HG02763 (cell line): ENCODE results near the gene WNK2.

Experiments used
- ATAC-seq: cut with Tn5 transposase; IDR thresholded peaks from one replicate; pipeline ENCODE4 v1.9.1; 2021; ENCODE audit warnings: mild to moderate bottlenecking, moderate library complexity; ENCODE audit not compliant: unreplicated experiment

WNK2 gene

GRCh38 chr9:93161786-93162562 lies 22.0 kb upstream of the WNK2 start:
- ATAC-seq: no peak

DNA sequence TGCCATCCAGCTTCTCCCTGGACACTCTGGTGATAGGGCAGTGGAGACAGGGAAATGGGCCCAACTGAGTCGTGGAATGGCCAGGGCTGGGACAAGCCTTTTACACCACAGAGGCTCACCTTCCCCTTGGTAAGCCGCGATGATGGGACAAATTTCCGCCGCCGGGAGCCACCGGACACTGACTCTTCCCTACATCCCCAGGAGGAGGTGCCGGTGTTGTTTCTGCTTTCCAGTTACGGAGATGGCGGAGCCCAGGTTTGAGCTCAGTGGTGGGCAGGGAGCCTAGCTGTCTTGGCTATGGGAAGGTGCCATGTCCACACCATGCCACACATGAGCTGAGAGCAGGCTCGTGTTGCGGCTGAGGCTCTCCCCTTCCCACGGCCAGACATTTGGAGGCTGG lies 19.9 kb upstream of the WNK2 start:
- no peak for ATAC-seq

GRCh38 chr9:93166699-93167098 lies 17.2 kb upstream of the WNK2 start:
- ATAC-seq: no peak

DNA sequence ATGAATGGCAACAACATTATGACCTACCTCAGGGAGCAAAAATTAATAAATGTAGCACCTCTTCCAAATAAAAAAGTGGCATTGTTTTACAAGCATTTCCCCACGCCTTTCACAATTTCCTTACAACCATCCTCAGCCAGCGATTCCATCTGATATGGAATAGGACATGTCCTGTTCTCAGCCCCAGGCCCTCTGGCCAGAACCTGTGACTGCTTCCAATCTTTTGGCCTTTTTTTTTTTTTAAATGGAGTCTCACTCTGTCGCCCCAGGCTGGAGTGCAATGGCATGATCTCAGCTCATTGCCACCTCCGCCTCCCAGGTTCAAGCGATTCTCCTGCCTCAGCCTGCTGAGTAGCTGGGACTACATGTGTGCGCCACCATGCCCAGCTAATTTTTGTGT lies 16.8 kb upstream of the WNK2 start:
- ATAC-seq: no peak

DNA sequence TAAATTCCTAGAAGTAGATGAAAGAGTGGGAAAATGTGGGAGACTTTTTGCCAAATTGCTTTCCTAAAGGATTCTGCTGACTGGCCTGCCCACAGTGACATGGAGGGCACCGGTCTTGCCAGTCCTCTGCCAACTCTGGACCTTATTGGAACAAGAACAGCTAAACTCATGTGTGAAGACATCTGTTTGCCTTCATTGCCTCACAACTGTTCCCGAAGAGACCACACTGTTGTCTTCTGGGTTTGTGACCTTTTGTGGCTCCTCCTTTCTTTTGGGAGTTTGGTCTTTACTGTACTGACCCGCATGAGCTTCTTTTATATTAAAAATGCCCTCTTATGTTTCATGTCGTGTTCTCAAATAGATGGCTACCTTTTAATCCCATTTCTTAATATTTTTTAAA lies 16.1 kb upstream of the WNK2 start:
- ATAC-seq: no peak

GRCh38 chr9:93168581-93168980 lies 15.4 kb upstream of the WNK2 start:
- ATAC-seq: no peak

DNA sequence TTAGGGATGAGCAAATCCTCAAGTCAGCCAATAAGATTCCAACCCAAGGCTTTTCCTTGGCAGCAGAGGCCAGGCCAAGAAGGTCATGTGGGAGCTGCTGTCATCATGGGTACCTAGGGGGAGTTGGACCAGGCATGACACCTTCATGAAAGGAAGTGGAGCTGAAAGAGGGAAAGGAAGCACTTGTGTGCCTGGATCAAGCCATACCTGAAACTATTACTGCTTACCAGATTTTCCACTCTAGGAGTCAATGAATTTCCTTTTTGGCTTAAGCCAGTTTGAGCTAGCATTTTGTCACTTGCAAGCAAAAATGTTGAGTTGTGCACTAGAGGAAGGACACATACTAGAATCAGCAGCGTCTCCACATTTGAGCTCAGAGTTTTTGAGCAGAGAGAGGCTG lies 14.5 kb upstream of the WNK2 start:
- ATAC-seq: no peak

GRCh38 chr9:93170571-93170970 lies 13.4 kb upstream of the WNK2 start:
- no peak for ATAC-seq

GRCh38 chr9:93171261-93171990 lies 12.5 kb upstream of the WNK2 start:
- ATAC-seq: no peak

DNA sequence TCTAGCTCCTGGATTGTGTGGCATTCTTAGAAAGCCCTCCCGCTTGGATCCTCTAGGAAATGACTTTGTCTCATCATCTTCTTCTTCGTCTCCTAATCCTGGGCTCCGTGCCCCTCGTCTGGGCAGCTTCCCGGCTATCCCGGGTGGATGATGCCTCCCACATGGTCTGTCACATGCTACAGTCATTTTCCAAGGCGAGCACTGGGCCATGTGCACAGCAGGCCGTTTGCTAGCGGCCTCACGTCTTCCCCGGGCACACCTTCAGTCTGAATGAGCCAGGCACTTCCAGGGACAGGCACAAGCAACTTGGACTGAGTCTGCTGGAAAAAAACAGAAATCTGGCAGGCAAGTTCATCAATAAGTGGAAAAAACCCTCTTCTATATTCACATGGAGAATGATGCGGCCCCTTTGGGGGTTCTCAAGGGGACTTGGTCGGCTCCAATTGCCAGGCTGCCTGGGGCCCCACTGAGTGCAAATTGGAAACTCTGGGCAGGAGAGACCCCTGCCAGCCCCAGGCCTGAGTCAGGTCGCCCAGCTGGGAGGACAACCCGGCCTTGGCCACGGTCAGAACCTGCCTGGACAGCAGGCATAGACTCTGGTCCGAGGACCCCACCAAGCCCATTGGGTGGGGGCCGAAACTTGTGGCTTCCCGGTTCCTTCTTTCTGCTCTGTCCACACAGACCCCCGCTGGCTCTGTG lies 11.1 kb upstream of the WNK2 start:
- no peak for ATAC-seq

DNA sequence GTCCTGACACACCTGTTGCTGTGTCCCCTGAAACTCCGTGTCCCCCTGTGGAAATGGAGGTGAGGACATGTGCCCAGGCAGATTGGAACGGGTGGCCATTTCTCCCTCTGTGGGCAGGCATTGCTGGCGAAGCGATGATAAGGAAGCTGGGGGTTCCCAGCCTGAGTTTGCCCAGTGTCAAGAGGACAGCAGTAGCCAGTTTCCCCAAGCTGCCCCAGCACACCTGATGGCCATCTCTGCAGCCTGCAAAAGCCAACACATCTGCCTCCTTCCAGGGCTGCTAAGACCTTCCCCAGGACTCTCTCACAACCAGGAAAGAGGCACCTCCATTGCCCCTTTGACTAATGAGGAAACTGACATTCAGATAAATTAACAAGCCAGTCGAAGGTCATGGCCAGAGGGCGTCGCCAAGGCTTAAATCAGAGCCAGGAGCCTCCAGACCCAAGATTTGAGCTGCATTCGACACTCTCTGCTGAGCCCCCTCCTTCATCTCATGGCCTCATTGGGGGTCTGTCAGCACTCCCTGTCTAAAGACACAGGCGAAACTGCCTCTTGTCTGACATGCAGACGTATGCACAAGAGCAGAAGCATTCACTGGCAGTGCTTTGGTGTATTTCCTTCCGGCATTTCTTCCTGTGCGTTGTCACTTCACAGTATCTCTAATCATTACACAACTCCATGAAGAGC lies 10.4 kb upstream of the WNK2 start:
- no peak for ATAC-seq

DNA sequence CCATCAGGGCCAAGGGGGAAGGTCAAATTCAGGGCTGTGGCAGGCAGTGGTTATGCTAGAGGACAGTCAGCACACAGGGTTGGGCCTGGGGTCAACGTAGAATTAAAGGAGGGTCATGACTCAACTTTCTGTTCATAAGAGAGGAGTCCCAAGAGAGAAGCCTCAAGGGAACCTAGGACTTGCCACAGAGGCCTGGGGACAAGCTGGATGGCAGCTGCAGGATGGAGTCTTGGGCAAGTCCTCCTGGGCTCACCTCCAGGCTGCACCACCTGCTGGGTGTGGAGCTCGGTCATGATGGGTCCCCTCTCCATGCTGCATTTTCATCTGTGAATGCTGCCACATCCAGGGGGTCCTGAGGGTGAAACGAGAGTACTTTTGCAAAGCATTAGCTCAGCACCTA lies 9.0 kb upstream of the WNK2 start:
- no peak for ATAC-seq

DNA sequence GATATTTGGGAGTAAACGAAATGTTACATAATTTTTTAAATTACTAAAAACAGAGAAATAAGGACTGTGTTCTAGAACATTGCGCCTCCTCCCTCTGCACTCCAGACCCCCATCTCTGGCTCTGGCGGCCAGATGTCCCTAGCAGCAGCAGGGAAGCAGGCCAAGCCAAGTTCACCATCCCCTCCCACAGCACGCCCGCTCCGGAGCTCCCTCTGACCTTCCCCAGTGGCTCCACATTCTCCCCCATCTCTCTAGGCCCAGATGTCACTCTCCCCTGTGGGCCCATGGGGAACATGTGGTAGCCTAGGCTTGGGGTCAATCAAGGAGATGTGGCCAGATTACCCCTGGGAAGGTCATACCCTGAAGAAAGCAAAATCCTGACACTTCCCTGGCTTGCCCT lies 6.3 kb upstream of the WNK2 start:
- ATAC-seq: no peak

GRCh38 chr9:93178851-93179786 lies 4.8 kb upstream of the WNK2 start:
- no peak for ATAC-seq

GRCh38 chr9:93180938-93181337 lies 3.0 kb upstream of the WNK2 start:
- ATAC-seq: no peak

- ATAC-seq: no peak
These were observed 2.1 kb upstream of the WNK2 start for GRCh38 chr9:93181672-93182435.

DNA sequence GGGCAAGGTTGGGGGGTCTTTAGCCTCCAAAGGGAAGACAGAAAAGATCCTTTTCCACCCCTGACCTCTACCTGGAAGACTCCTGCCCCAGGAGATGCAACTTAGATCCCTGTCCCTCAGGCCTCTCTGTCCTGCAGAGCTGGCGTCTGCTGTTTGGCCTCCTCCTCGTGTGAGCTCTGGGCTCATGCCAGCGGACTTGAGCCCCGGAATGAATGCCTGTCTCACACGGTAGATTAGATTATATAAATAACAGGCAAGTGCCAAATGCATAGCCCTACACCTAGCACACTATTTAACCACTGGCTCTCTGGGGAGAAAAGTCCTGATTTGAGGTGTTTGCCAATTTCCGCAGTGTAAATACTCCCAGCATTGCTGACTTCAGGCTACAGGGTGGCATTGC lies 1.4 kb upstream of the WNK2 start:
- no peak for ATAC-seq

GRCh38 chr9:93183131-93183662 lies 742 bp upstream of the WNK2 start:
- ATAC-seq: no peak
